GM23248 (cell line): ENCODE data around the gene SSRP1. TPM values are rescaled to one million over a fixed set of nuclear protein-coding genes. Genes with fewer than 3 reads are reported as not detected.

ENCODE experiments used
- DNase-seq: peaks from one replicate; pipeline ENCODE4 v3.0.0-alpha.2; 2015
- H2AFZ ChIP-seq: fragments of 200-600 bp; sonication (generic); 2 replicates; pipeline ENCODE4 v1.6.1; 2016; ENCODE audit warnings: antibody characterized with exemption
- H3F3A ChIP-seq: fragments of 200-600 bp; sonication (generic); 2 replicates; pipeline ENCODE4 v1.6.1; 2016; ENCODE audit warnings: mild to moderate bottlenecking, antibody characterized with exemption, mixed run types; ENCODE audit not compliant: insufficient read depth
- H3K27ac ChIP-seq: fragments of 200-600 bp; sonication (generic); 2 replicates; pipeline ENCODE4 v1.5.1; 2016; ENCODE audit warnings: mild to moderate bottlenecking
- H3K27me3 ChIP-seq: fragments of 200-600 bp; sonication (generic); replicated peaks from 2 replicates; pipeline ENCODE4 v1.6.1; 2016; ENCODE audit warnings: mild to moderate bottlenecking; ENCODE audit not compliant: insufficient read depth
- H3K36me3 ChIP-seq: fragments of 200-600 bp; sonication (generic); 2 replicates; pipeline ENCODE4 v1.6.1; 2016; ENCODE audit warnings: low read depth, mild to moderate bottlenecking
- H3K4me1 ChIP-seq: fragments of 200-600 bp; sonication (generic); 2 replicates; pipeline ENCODE4 v1.6.1; 2016; ENCODE audit warnings: mild to moderate bottlenecking; ENCODE audit not compliant: insufficient read depth
- H3K4me2 ChIP-seq: fragments of 200-600 bp; sonication (generic); one replicate; pipeline ENCODE4 v1.6.1; 2016; ENCODE audit warnings: mild to moderate bottlenecking; ENCODE audit not compliant: unreplicated experiment
- H3K4me3 ChIP-seq: fragments of 200-600 bp; sonication (generic); 2 replicates; pipeline ENCODE4 v1.5.1; 2016; ENCODE audit warnings: mild to moderate bottlenecking
- H3K79me2 ChIP-seq: fragments of 200-600 bp; sonication (generic); 2 replicates; pipeline ENCODE4 v1.6.1; 2016; ENCODE audit warnings: mild to moderate bottlenecking; ENCODE audit not compliant: insufficient read depth
- H3K9ac ChIP-seq: fragments of 200-600 bp; sonication (generic); 2 replicates; pipeline ENCODE4 v1.6.1; 2016; ENCODE audit warnings: mild to moderate bottlenecking
- H3K9me2 ChIP-seq: fragments of 200-600 bp; sonication (generic); 2 replicates; pipeline ENCODE4 v1.6.1; 2016; ENCODE audit warnings: mixed run types, mild to moderate bottlenecking, moderate library complexity; ENCODE audit not compliant: insufficient read depth
- H3K9me3 ChIP-seq: fragments of 200-600 bp; sonication (generic); one replicate; pipeline ENCODE4 v1.6.1; 2017; ENCODE audit warnings: low read depth
- H4K20me1 ChIP-seq: fragments of 200-600 bp; sonication (generic); 2 replicates; pipeline ENCODE4 v1.6.0; 2016; ENCODE audit not compliant: insufficient read depth
- EZH2 ChIP-seq: fragments of 200-600 bp; sonication (generic); IDR thresholded peaks from 2 replicates; pipeline ENCODE4 v1.6.1; 2018; ENCODE audit warnings: antibody characterized with exemption, mild to moderate bottlenecking; ENCODE audit not compliant: insufficient read depth, poor library complexity, severe bottlenecking
- EZH2phosphoT487 ChIP-seq: fragments of 200-600 bp; sonication (generic); IDR thresholded peaks from 2 replicates; pipeline ENCODE4 v1.6.1; 2018; ENCODE audit warnings: antibody characterized with exemption, moderate library complexity, mild to moderate bottlenecking, low read depth; ENCODE audit not compliant: insufficient read depth
- WGBS, 2 experiments: methylation state at CpG; one replicate each; pipeline ENCODE4 v1.1.6; 2015 to 2017; ENCODE audit warnings: low lambda C conversion rate in 2 of 2, low coverage in 1 of 2; ENCODE audit errors: missing lambda C conversion rate in 2 of 2; 5-methylcytosine and 5-hydroxymethylcytosine counted together
- in situ Hi-C: fragments of 300-500 bp; cut with MboI; formaldehyde crosslinking; loops from 2 replicates; pipeline ENCODE4 v1.15.0; 2020
- polyA plus RNA-seq: library from polyadenylated mRNA; unstranded; fragments of >200 nt; fragmentation: Nextera tagmentation; extraction: Ambion mirVana; gene quantifications from 2 replicates; pipeline ENCODE4 v1.2.1, GENCODE V29; 2016
- total RNA-seq: library from RNA; depleted of rRNA; stranded (reverse); fragments of >200 nt; shearing (Covaris generic); gene quantifications from 2 replicates; pipeline ENCODE4 v1.2.3, GENCODE V29; 2014

SSRP1 gene
- total and polyA plus RNA-seq, 2 experiments from 2014 or later: 29.3 to 76.2 TPM

GRCh38 chr11:57306940-57307565 is 28.6 kb downstream of the SSRP1 start:
- peaks cover 55% of the 10 kb centered on the region for H3K4me1 ChIP-seq
- whole genome bisulfite sequencing, 2 experiments: 61 to 62% methylated on average over 9 of the region's 9 CpGs
- H3K9me2 ChIP-seq: no peaks in the 10 kb centered on the region
- H3K9ac ChIP-seq: no peak overlapping the region
- no peak overlapping the region for H3K4me2 ChIP-seq
- H3K4me3 ChIP-seq: no peak overlapping the region
- in situ Hi-C loops: no loop called here
- H3K27me3 ChIP-seq: no peaks in the 10 kb centered on the region
- H4K20me1 ChIP-seq: no peaks in the 10 kb centered on the region
- peaks cover 39% of the 10 kb centered on the region for H3K36me3 ChIP-seq
- H3K27ac ChIP-seq: no peak overlapping the region
- H3K9me3 ChIP-seq: no peaks in the 10 kb centered on the region
- peaks cover 22% of the 10 kb centered on the region for H3F3A ChIP-seq
- DNase-seq: no peak
- TF ChIP-seq EZH2phosphoT487 (no peak), EZH2 (no peak)
- peaks cover 85% of the 10 kb centered on the region for H3K79me2 ChIP-seq
- no peak overlapping the region for H2AFZ ChIP-seq

- peaks cover 16% of the 10 kb centered on the region for H3F3A ChIP-seq
- in situ Hi-C loops: no loop called here
- no peaks in the 10 kb centered on the region for H3K27me3 ChIP-seq
- no peak overlapping the region for H2AFZ ChIP-seq
- H4K20me1 ChIP-seq: no peaks in the 10 kb centered on the region
- peak; percentile 46 for DNase-seq
- peaks cover 88% of the 10 kb centered on the region for H3K79me2 ChIP-seq
- peak overlapping the region; percentile 23 for H3K4me2 ChIP-seq
- no peaks in the 10 kb centered on the region for H3K9me2 ChIP-seq
- H3K9me3 ChIP-seq: no peaks in the 10 kb centered on the region
- WGBS, 2 experiments: 64 to 76% methylated on average over 15 of the region's 15 CpGs
- H3K27ac ChIP-seq: 0 out of 2 replicates have a peak overlapping the region, but pooled peaks have one; percentile 1
- H3K9ac ChIP-seq: no peak overlapping the region
- H3K36me3 ChIP-seq: peaks cover 47% of the 10 kb centered on the region
- H3K4me3 ChIP-seq: no peak overlapping the region
- TF ChIP-seq EZH2phosphoT487 (no peak), EZH2 (no peak)
- H3K4me1 ChIP-seq: peaks cover 49% of the 10 kb centered on the region
Measured at GRCh38 chr11:57306161-57306876, 29.4 kb downstream of the SSRP1 start.

GRCh38 chr11:57305523-57305922 is 30.2 kb downstream of the SSRP1 start:
- peaks cover 49% of the 10 kb centered on the region for H3K36me3 ChIP-seq
- peaks cover 84% of the 10 kb centered on the region for H3K79me2 ChIP-seq
- no peaks in the 10 kb centered on the region for H3K27me3 ChIP-seq
- no peaks in the 10 kb centered on the region for H3K9me3 ChIP-seq
- in situ Hi-C loops: no loop called here
- WGBS, 2 experiments: 81 to 85% methylated on average over 8 of the region's 8 CpGs
- H3K4me1 ChIP-seq: peaks cover 45% of the 10 kb centered on the region
- H3K4me2 ChIP-seq: no peak overlapping the region
- no peak overlapping the region for H3K4me3 ChIP-seq
- no peaks in the 10 kb centered on the region for H3K9me2 ChIP-seq
- no peak overlapping the region for H2AFZ ChIP-seq
- H3K9ac ChIP-seq: no peak overlapping the region
- 0 out of 2 replicates have a peak overlapping the region, but pooled peaks have one; percentile 1 for H3K27ac ChIP-seq
- no peaks in the 10 kb centered on the region for H4K20me1 ChIP-seq
- DNase-seq: no peak
- TF ChIP-seq EZH2: no peak
- no peak for TF ChIP-seq EZH2phosphoT487
- H3F3A ChIP-seq: peaks cover 16% of the 10 kb centered on the region

- WGBS, 2 experiments: 12 to 20% methylated on average over 8 of the region's 8 CpGs
- H3K27ac ChIP-seq: peak overlapping the region; percentile 55
- H3K4me1 ChIP-seq: peaks cover 34% of the 10 kb centered on the region
- H3K9me2 ChIP-seq: no peaks in the 10 kb centered on the region
- peaks cover 22% of the 10 kb centered on the region for H3F3A ChIP-seq
- DNase-seq: peak; percentile 80
- peaks cover 69% of the 10 kb centered on the region for H3K79me2 ChIP-seq
- H3K4me3 ChIP-seq: peak overlapping the region; percentile 17
- H3K4me2 ChIP-seq: peak overlapping the region; percentile 47
- peak overlapping the region; percentile 39 for H3K9ac ChIP-seq
- no peaks in the 10 kb centered on the region for H4K20me1 ChIP-seq
- H3K27me3 ChIP-seq: no peaks in the 10 kb centered on the region
- H3K36me3 ChIP-seq: peaks cover 50% of the 10 kb centered on the region
- TF ChIP-seq EZH2phosphoT487 (no peak), EZH2 (no peak)
- no peak overlapping the region for H2AFZ ChIP-seq
- in situ Hi-C loops: no loop called here
- H3K9me3 ChIP-seq: no peaks in the 10 kb centered on the region
Measured at GRCh38 chr11:57303990-57304579, 31.6 kb downstream of the SSRP1 start.
